Neural progenitor cell (in vitro differentiated cells): Measurements from ENCODE around the gene TGFB1I1. TPM values are rescaled to one million over a fixed set of nuclear protein-coding genes. Genes with fewer than 3 reads are reported as not detected.

Experiments
- DNase-seq: peaks from one replicate; pipeline ENCODE4 v3.0.0-alpha.2; 2016; ENCODE audit warnings: low spot score
- H2AFZ ChIP-seq: fragments of 200-600 bp; sonication (generic); replicated peaks from 2 replicates; pipeline ENCODE4 v1.6.1; 2016; ENCODE audit warnings: antibody characterized with exemption
- H3F3A ChIP-seq: fragments of 200-600 bp; sonication (generic); 2 replicates; pipeline ENCODE4 v1.6.1; 2016; ENCODE audit warnings: antibody characterized with exemption, low read depth
- H3K27ac ChIP-seq: fragments of 200-600 bp; sonication (generic); 2 replicates; pipeline ENCODE4 v1.5.1; 2016; ENCODE audit warnings: mild to moderate bottlenecking
- H3K27me3 ChIP-seq: fragments of 200-600 bp; sonication (generic); 2 replicates; pipeline ENCODE4 v1.6.1; 2016; ENCODE audit warnings: mild to moderate bottlenecking, moderate library complexity
- H3K36me3 ChIP-seq: fragments of 200-600 bp; sonication (generic); 2 replicates; pipeline ENCODE4 v1.5.1; 2016
- H3K4me1 ChIP-seq: fragments of 200-600 bp; sonication (generic); 2 replicates; pipeline ENCODE4 v1.6.1; 2016; ENCODE audit warnings: mixed run types
- H3K4me2 ChIP-seq: fragments of 200-600 bp; sonication (generic); 2 replicates; pipeline ENCODE4 v1.6.1; 2016
- H3K4me3 ChIP-seq: fragments of 200-600 bp; sonication (generic); 2 replicates; pipeline ENCODE4 v1.5.1; 2016
- H3K79me2 ChIP-seq: fragments of 200-600 bp; sonication (generic); 2 replicates; pipeline ENCODE4 v1.6.1; 2016; ENCODE audit warnings: low read depth
- H3K9ac ChIP-seq: fragments of 200-600 bp; sonication (generic); 2 replicates; pipeline ENCODE4 v1.6.1; 2016
- H3K9me3 ChIP-seq: fragments of 200-600 bp; sonication (generic); 2 replicates; pipeline ENCODE4 v1.5.1; 2016; ENCODE audit warnings: low read depth
- H4K20me1 ChIP-seq: fragments of 200-600 bp; sonication (generic); 2 replicates; pipeline ENCODE4 v1.6.1; 2016; ENCODE audit warnings: low read depth
- H3K27ac Mint-ChIP-seq: 3 replicates; pipeline ENCODE4 v1.8.0; 2021; ENCODE audit warnings: mixed read lengths
- H3K27me3 Mint-ChIP-seq: 2 replicates; pipeline ENCODE4 v1.8.0; 2022; ENCODE audit warnings: low read depth, mild to moderate bottlenecking, inconsistent platforms, moderate library complexity, mixed read lengths; ENCODE audit not compliant: insufficient read depth
- H3K36me3 Mint-ChIP-seq: 3 replicates; pipeline ENCODE4 v1.8.0; 2021; ENCODE audit warnings: mixed read lengths
- H3K4me1 Mint-ChIP-seq: 3 replicates; pipeline ENCODE4 v1.8.0; 2021; ENCODE audit warnings: mixed read lengths
- H3K4me3 Mint-ChIP-seq: 3 replicates; pipeline ENCODE4 v1.8.0; 2021; ENCODE audit warnings: mild to moderate bottlenecking, moderate library complexity, mixed read lengths
- H3K9me3 Mint-ChIP-seq: 3 replicates; pipeline ENCODE4 v1.8.0; 2020; ENCODE audit warnings: mixed read lengths
- EZH2 ChIP-seq: fragments of 200-600 bp; sonication (generic); IDR thresholded peaks from 2 replicates; pipeline ENCODE4 v1.6.1; 2017; ENCODE audit warnings: antibody characterized with exemption, mild to moderate bottlenecking, moderate library complexity
- EZH2phosphoT487 ChIP-seq: fragments of 200-600 bp; sonication (generic); IDR thresholded peaks from 2 replicates; pipeline ENCODE4 v1.6.1; 2017; ENCODE audit warnings: antibody characterized with exemption
- total RNA-seq: library from RNA; depleted of rRNA; stranded (reverse); fragments of >200 nt; gene quantifications from 2 replicates; pipeline ENCODE4 v1.2.3, GENCODE V29; 2015; ENCODE audit warnings: low replicate concordance
- TF ChIP-seq, protein P1 (sequence below): fragments of 200-600 bp; sonication (generic); IDR thresholded peaks from 2 replicates; pipeline ENCODE4 v1.5.1; 2017; ENCODE audit warnings: antibody characterized with exemption, mild to moderate bottlenecking

TGFB1I1 gene
- total RNA-seq, 1 donor from 2014 or later: not detected

DNA sequence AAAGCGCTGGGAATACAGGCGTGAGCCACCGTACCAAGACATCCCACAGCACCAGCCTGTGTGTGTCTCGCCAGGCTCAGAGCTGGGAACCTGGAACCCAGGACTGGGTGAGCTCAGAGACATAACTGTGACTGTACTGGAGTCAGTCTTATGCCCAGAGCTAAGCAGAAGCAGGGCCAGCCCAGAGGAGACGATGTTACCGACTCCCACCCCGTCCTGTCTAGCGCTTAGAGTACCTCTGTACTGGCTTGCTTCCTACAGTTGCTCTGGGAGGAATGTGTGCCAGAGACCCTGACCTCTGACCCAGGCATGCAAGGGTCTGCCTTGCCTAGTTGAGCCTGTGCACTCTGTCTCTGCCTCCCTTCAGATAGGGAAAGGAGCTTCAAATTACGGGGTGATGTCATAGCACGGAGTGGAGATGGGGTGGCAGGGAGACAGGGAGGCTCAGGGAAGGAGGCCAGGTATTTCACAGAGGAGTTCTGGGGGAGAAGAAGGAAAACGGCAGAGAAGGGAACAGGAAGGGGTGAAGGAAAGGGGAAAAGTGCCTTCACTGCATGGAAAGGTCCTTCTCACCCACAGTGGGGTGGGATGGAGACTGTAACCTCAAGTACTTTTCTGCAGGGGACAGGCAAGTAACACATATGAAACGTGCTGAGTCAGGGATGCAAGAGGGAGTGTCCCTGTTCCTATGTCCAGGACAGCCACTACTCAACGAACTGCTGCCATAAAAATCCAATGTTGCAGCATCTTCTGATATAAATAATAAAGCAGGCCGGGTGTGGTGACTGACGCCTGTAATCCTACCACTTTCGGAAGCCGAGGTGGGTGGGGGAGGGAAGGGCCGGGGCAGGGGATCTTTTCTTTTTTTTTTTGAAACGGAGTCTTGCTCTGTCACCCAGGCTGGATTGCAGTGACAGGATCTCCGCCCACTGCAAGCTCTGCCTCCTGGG, 18.4 kb upstream of the TGFB1I1 start:
- peaks cover 2% of the 10 kb centered on the region for H3K27me3 Mint-ChIP-seq
- H3K4me3 ChIP-seq: no peak overlapping the region
- no peak overlapping the region for H3K27ac ChIP-seq

DNA sequence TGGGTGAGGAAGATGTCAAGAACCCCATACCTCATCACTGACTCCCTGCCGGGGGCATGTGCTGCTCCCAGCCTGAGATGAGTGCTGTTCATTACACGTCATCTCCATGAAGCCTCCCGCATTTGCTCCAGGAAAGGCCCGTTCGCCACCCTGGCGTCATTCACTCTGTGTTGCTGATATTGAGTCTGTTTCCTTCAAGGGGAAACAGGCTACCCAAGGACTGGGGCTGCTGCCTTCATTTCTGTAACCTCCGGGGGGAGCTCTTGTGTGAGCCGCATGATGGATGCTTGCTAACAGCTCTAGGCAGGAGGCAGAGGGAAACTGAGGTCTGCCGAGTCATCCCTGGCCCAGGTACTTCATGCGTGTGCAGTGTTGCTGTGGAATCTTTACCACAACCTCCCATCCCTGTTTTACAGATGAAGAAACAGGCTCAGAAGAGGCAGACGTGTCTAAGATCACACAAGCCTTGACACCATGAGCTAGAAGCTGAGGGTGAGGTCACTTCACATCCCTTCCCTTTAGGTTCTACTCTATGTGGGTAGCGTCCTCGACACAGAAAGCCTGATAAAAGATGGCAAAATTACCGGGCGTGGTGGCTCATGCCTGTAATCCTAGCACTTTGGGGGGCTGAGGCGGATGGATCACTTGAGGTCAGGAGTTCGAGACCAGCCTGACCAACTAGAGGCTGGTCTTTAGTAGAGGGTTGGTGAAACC, 16.2 kb upstream of the TGFB1I1 start:
- no peak overlapping the region for H3K27ac ChIP-seq
- Mint-ChIP-seq H3K27me3 (peaks cover 2% of the 10 kb centered on the region), H3K36me3 (no peaks in the 10 kb centered on the region), H3K4me1 (peaks cover 50% of the 10 kb centered on the region), H3K9me3 (no peaks in the 10 kb centered on the region), H3K4me3 (peak overlapping the region; percentile 62), H3K27ac (no peak overlapping the region)
- TF ChIP-seq EZH2 (no peak), EZH2phosphoT487 (no peak)
- TF ChIP-seq, protein P1, sequence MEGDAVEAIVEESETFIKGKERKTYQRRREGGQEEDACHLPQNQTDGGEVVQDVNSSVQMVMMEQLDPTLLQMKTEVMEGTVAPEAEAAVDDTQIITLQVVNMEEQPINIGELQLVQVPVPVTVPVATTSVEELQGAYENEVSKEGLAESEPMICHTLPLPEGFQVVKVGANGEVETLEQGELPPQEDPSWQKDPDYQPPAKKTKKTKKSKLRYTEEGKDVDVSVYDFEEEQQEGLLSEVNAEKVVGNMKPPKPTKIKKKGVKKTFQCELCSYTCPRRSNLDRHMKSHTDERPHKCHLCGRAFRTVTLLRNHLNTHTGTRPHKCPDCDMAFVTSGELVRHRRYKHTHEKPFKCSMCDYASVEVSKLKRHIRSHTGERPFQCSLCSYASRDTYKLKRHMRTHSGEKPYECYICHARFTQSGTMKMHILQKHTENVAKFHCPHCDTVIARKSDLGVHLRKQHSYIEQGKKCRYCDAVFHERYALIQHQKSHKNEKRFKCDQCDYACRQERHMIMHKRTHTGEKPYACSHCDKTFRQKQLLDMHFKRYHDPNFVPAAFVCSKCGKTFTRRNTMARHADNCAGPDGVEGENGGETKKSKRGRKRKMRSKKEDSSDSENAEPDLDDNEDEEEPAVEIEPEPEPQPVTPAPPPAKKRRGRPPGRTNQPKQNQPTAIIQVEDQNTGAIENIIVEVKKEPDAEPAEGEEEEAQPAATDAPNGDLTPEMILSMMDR: peak; percentile 57
- H3K4me1 ChIP-seq: peaks cover 26% of the 10 kb centered on the region
- H3K4me2 ChIP-seq: peak overlapping the region; percentile 11
- no peak overlapping the region for H2AFZ ChIP-seq
- DNase-seq: peak; percentile 51
- H3K9me3 ChIP-seq: no peaks in the 10 kb centered on the region
- no peak overlapping the region for H3K4me3 ChIP-seq
- H3F3A ChIP-seq: peaks cover 49% of the 10 kb centered on the region
- H3K79me2 ChIP-seq: peaks cover 34% of the 10 kb centered on the region
- no peaks in the 10 kb centered on the region for H3K36me3 ChIP-seq
- no peaks in the 10 kb centered on the region for H3K27me3 ChIP-seq
- peaks cover 63% of the 10 kb centered on the region for H4K20me1 ChIP-seq
- no peak overlapping the region for H3K9ac ChIP-seq

More for the DNA sequence above, 18.4 kb upstream of the TGFB1I1 start:
- peaks cover 26% of the 10 kb centered on the region for H3K4me1 ChIP-seq
- DNase-seq: peak; percentile 48
- peak overlapping the region; percentile 28 for H3K4me3 Mint-ChIP-seq
- H3K9me3 ChIP-seq: no peaks in the 10 kb centered on the region
- TF ChIP-seq EZH2: no peak
- no peak for TF ChIP-seq EZH2phosphoT487
- TF ChIP-seq, protein P1: no peak
- H3K27me3 ChIP-seq: no peaks in the 10 kb centered on the region
- peak overlapping the region; percentile 24 for H3K4me2 ChIP-seq
- peaks cover 45% of the 10 kb centered on the region for H3K4me1 Mint-ChIP-seq
- peaks cover 60% of the 10 kb centered on the region for H4K20me1 ChIP-seq
- no peaks in the 10 kb centered on the region for H3K9me3 Mint-ChIP-seq
- no peaks in the 10 kb centered on the region for H3K36me3 Mint-ChIP-seq
- no peak overlapping the region for H3K9ac ChIP-seq
- peaks cover 37% of the 10 kb centered on the region for H3F3A ChIP-seq
- H3K79me2 ChIP-seq: peaks cover 34% of the 10 kb centered on the region
- H3K27ac Mint-ChIP-seq: peak overlapping the region; percentile 12
- no peaks in the 10 kb centered on the region for H3K36me3 ChIP-seq
- no peak overlapping the region for H2AFZ ChIP-seq

DNA sequence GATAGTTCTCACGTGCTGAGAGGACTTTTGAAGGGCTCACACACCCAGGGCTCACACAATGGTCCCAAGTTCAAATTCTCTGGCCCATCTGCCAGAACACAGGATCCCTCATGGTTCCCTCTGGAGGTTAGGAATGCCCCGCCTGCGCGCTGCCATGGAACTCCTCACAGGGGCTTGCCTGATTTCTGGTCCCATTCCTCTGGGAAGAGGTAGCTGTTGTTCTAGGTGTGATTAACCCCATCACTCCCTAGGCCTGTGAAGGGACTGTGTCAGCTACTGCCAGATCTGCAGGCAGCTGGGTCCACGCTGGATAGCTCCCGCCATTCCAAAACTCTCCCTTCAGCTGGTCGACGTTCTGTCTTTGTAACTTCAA, 15.0 kb upstream of the TGFB1I1 start:
- no peak for DNase-seq
- no peak for TF ChIP-seq EZH2
- TF ChIP-seq EZH2phosphoT487: no peak
- TF ChIP-seq, protein P1: no peak
- Mint-ChIP-seq H3K9me3 (no peaks in the 10 kb centered on the region), H3K27ac (no peak overlapping the region), H3K36me3 (no peaks in the 10 kb centered on the region), H3K4me3 (peak overlapping the region; percentile 93), H3K4me1 (peaks cover 43% of the 10 kb centered on the region), H3K27me3 (no peaks in the 10 kb centered on the region)
- Histone ChIP-seq H3K9ac (no peak overlapping the region), H3K27ac (no peak overlapping the region), H3K79me2 (peaks cover 34% of the 10 kb centered on the region), H3K9me3 (no peaks in the 10 kb centered on the region), H3K4me2 (peak overlapping the region; percentile 98), H2AFZ (no peak overlapping the region), H4K20me1 (peaks cover 63% of the 10 kb centered on the region), H3F3A (peaks cover 47% of the 10 kb centered on the region), H3K36me3 (no peaks in the 10 kb centered on the region), H3K4me1 (peaks cover 23% of the 10 kb centered on the region), H3K27me3 (no peaks in the 10 kb centered on the region), H3K4me3 (no peak overlapping the region)
